NCI-H1694 treated with DMSO at 0.1 percent for 48 hours (cell line): ENCODE data around the gene IL16.
A peak's percentile ranks its signal among the peaks of the same experiment; 100 is the strongest.

ENCODE experiments used
- DNase-seq: peaks from one replicate; lab custom pipeline; 2025; lab: John Stamatoyannopoulos, UW

IL16 gene

DNA sequence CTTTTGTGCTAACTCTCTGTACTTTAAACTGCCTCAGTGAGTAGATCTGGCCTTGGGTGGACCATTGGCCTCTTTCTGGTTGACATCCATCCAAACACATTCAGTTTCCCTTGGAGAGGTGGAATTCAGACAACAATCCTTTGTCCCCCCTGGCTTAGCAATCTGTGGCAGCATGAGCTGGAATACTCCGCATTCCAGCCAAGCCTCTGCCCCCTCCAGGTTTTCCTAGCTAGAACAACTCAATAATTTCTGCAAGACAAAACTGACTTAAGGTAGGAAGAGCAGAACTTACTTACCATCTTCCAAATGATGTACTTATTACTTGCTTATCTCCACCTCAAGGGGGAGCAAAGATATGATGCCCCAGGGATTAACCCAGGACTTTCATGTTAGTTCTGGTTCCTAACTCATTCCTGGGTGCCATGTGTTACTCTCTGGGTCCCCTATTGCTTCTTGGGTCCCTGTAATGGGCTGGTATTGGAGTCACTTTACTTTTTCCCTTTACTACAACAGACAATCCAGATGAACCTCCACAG is 21.8 kb upstream of the IL16 start:
- DNase-seq, result no peak

DNA sequence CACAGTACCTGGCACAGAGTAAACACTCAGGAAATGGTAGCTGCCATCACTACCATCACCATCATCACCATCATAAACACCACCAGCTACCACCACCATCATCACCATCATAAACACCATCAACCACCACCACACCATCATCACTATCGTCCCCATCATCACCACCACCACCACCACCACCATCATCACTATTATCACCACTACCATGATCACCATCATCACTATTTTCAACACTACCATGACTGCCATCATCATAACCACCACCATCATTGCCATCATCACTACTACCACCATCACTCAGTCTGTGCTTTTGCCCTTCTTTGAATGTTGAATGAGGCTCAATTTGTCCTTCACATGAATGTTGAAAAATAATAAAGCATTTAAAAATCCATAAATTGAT is 21.2 kb upstream of the IL16 start:
- DNase-seq, result no peak

DNA sequence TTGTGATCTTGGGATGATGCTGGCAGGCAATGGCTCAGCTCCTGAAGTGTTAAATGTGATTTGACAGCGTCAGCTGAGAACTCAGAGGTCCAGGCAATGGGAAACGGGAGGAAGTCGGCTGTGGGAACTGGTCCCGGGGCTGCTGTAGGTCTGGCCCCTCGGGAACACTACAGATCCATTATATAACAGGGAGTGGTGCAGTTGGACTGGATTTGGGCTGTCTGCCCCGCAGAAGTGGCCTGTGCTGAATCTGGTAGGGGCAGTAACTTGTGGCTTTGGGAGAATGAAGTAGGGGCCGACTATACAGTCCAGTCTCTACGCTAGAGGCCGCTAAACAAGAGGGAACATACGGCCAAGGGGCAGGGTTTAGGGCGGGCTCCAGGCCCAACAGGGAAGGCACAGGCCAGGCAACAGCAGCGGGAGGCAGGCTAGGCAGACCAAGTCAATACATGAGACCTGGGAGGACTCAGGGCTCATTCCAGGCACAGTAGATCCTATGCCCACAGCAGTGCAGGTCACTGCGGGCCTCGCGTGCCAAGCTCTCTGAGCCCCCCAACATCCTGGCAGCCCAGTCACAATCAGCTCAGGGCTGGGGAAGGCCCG is 20.3 kb upstream of the IL16 start:
- DNase-seq, result no peak

DNA sequence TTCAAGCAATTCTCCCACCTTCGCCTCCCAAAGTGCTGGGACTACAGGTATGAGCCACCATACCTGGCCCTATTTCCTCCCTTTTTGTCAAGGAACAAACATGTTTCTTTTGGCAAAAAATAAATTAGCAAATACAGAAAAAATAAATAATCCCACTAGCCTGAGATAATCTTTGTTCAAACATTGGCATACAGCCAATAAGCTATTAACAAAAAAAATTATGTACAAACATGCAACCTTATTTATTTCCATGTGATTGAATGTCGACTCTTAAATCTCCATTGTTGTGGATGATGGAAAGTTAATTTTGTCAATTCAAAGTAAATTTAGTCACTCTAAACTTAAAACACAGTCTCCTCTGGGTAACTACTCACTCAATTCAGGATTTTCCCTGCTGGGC is 18.3 kb upstream of the IL16 start:
- DNase-seq, result no peak

- no peak for DNase-seq
These were observed 15.5 kb upstream of the IL16 start for GRCh38 chr15:81181220-81181619.

GRCh38 chr15:81182031-81182755 is 14.5 kb upstream of the IL16 start:
- no peak for DNase-seq

GRCh38 chr15:81182756-81183438 is 13.8 kb upstream of the IL16 start:
- DNase-seq, result no peak

DNA sequence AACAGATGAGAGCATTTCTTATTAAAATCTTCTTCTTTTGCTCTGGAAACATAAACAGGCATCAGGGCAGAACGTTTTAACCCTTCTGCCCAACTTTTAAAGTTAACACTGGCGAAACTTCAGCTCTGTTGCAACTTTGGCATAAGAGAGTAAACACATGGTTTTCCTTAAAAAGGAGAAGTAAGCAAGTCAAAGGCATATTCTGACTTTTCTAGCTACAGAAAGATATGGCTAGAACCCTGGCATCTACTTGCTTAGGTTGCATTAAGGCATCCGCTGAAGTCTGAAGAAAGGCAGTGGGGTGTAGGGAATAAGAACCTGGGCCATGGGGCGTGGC is 13.3 kb upstream of the IL16 start:
- DNase-seq, result no peak

GRCh38 chr15:81184188-81184587 is 12.5 kb upstream of the IL16 start:
- peak; percentile 48 for DNase-seq

DNA sequence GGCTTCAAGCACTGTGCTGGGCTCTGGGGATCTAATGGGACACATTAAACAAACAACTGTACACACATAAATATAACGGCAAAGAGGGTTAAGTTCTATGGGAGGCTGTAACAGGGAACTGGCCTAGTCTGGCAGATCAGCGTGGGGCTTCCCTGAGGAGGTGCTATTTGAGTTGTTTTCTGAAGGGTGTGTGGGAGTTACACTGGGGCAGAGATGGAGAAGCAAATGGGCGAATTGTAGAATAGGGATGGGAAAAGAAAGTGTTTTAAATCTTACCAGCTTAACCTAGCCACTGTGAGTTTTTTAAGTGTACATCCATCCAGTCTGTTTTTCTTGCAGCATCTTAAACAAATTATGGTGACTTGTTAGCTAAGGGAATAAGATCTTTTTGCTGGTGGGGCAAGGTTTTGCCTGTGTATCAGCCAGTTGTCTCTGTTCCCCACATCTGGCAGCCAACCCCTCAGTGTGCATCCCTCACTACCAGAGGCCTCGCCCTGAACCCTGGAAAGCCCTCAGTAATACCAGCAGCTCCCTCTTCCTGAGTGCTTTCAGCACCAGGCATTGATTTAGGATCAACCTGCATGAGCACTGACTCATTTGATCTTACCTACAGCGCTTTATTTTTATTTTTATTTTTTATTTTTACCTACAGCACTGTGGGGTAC is 10.9 kb upstream of the IL16 start:
- no peak for DNase-seq

DNA sequence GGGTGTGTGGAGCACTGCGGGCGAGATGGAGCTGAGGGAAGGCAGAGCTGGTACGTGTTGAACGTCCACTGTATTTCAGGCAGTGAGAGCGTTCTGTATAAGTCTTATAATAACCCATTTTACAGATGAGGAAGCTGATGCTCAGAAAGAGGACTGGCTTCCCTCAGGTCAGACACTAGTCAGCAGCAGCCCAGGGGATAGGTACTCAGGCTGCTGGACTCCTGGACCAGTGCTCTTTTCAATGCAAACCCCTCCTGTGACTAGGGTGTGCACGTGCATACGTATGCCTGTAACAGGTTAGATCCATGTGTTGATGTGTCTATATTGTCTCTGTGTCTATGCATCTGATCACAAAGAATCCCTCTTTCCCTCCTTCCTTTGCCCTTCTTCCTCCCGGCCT is 8.3 kb upstream of the IL16 start:
- DNase-seq, result no peak

GRCh38 chr15:81189583-81190283 is 6.9 kb upstream of the IL16 start:
- no peak for DNase-seq

GRCh38 chr15:81190922-81191507 is 5.7 kb upstream of the IL16 start:
- no peak for DNase-seq

- DNase-seq, result no peak
These were observed 5.0 kb upstream of the IL16 start for GRCh38 chr15:81191701-81192100.

- DNase-seq, result no peak
These were observed 2.0 kb upstream of the IL16 start for GRCh38 chr15:81194723-81195122.

DNA sequence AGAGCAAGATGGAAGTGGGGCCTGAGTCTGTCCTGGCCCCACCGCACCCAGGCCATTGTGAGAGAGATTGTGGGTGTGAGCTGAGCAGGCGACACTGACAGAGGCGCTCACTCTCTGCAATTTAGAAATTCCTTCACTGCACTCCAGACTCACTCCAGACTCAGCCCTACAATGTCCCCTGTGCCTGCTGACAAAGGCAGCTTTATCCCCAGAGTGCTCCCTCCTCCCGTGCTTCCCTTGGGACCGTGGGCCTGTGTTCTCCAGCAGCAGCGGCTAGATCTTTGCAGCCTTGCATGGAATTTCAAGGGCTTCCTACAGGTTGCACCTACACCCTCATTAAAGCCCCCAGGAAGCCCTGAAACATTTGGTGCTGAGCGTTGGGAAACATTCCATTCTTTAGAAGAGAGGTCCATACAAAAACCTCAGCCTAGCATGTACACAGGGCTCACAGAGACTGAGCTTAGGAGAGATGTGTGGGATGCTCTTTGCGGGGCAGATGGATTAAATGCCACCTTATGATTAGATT is 1.3 kb upstream of the IL16 start:
- no peak for DNase-seq

DNA sequence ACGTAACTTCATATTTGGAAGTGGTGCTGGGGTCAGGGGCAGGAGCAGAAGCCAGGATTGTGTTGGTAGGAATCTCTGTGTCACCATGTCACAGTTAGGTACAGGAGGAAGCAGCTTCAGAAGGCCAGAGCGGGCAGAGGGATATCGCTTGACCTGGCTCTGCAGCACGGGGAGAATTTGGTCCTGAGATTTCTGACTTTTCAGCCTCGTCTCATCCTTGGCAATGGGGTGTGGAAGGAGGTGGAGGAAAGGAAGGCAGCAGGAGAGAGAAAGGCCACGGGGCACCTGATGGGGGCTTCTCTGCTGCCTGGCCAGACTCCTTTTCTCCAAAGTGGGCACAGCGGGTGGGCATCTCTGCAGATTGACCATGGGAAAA is 564 bp downstream of the IL16 start:
- no peak for DNase-seq

DNA sequence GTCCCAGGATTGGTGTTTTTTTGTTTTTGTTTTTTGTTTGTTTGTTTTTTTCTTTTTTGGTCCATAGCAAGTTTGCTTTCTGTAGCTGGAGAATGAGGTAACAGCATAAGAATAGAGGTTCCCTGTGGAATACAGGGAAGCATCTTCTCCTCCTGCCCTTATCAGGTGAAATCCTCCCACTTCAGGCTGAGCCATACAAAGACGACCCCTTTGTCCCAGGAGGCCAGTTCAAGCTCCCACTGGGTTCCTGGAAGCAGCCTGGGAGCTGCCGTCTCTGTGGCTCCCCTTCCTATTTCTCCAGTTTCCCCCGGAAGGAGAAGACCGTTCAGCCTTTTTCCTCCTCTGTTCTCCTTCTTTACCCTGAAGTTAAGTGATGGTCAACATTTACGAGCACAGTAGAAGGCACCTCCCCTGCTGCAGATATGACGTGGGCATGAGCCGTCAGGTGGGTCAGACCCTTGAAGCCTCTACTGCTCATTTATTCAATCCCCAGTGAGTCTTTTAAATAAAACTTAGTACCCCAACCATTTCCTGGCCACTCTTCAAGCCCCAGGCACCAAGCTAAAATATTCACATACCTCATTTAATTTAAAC is 1.1 kb downstream of the IL16 start:
- DNase-seq, result no peak

- no peak for DNase-seq
These were observed 2.5 kb downstream of the IL16 start for GRCh38 chr15:81199031-81199779.

GRCh38 chr15:81206018-81206417 is 9.3 kb downstream of the IL16 start:
- DNase-seq, result no peak
